Left ventricle myocardium inferior (tissue), 1 donor: ENCODE data around the gene FAM204A. TPM values are rescaled to one million over a fixed set of nuclear protein-coding genes. Genes with fewer than 3 reads are reported as not detected.

ENCODE experiments used
- DNase-seq: peaks from one replicate; pipeline ENCODE4 v3.0.0-alpha.2; 2020
- H3K27ac ChIP-seq: fragments of 200-600 bp; replicated peaks from 2 replicates; pipeline ENCODE4 v1.8.0; 2021
- H3K27me3 ChIP-seq: fragments of 200-600 bp; 2 replicates; pipeline ENCODE4 v1.8.0; 2021; ENCODE audit warnings: low read depth
- H3K36me3 ChIP-seq: fragments of 200-600 bp; 2 replicates; pipeline ENCODE4 v1.8.0; 2021
- H3K4me1 ChIP-seq: fragments of 200-600 bp; 2 replicates; pipeline ENCODE4 v1.8.0; 2021
- H3K4me3 ChIP-seq: fragments of 200-600 bp; 2 replicates; pipeline ENCODE4 v1.8.0; 2021; ENCODE audit warnings: mild to moderate bottlenecking, moderate library complexity
- H3K9me3 ChIP-seq: fragments of 200-600 bp; replicated peaks from 2 replicates; pipeline ENCODE4 v1.8.0; 2021
- CTCF ChIP-seq: fragments of 200-600 bp; IDR thresholded peaks from 2 replicates; pipeline ENCODE4 v1.8.0; 2021; ENCODE audit warnings: antibody characterized with exemption, mild to moderate bottlenecking, borderline replicate concordance
- intact Hi-C: fragments of 100-400 bp; cut with micrococcal nuclease; formaldehyde crosslinking; loops from one replicate; pipeline ENCODE4 v1.11.0; 2022
- total RNA-seq: library from RNA; stranded (reverse); fragmentation: NEBNext Ultra II Directional; extraction: Animal tissue kit (Norgen Biotek cat#: 25700); gene quantifications from one replicate; pipeline ENCODE4 v1.2.1, GENCODE V29; 2021
- donor health status: DM: no; HTN: yes; CAD: no; lungs with severe emphysema.

FAM204A gene
- total RNA-seq, 1 donor from 2014 or later: 58.9 TPM

GRCh38 chr10:118282670-118283069 lies 59.5 kb downstream of the FAM204A start:
- intact Hi-C loops: no loop called here
- Histone ChIP-seq H3K36me3 (no peaks in the 10 kb centered on the region), H3K4me1 (no peaks in the 10 kb centered on the region), H3K4me3 (no peak overlapping the region), H3K27ac (no peak overlapping the region), H3K27me3 (peaks cover 51% of the 10 kb centered on the region), H3K9me3 (peaks cover 14% of the 10 kb centered on the region)
- no peak for TF ChIP-seq CTCF
- no peak for DNase-seq

- intact Hi-C loops: no loop called here
- no peak for TF ChIP-seq CTCF
- no peaks in the 10 kb centered on the region for H3K36me3 ChIP-seq
Measured at GRCh38 chr10:118278649-118279048, 63.5 kb downstream of the FAM204A start.

GRCh38 chr10:118277871-118278270 lies 64.3 kb downstream of the FAM204A start:
- Histone ChIP-seq H3K36me3 (no peaks in the 10 kb centered on the region), H3K27ac (no peak overlapping the region), H3K4me3 (no peak overlapping the region), H3K27me3 (peaks cover 20% of the 10 kb centered on the region), H3K4me1 (peaks cover 2% of the 10 kb centered on the region), H3K9me3 (peaks cover 20% of the 10 kb centered on the region)
- intact Hi-C loops: no loop called here
- TF ChIP-seq CTCF: no peak
- DNase-seq: no peak

More at GRCh38 chr10:118278649-118279048, 63.5 kb downstream of the FAM204A start:
- Histone ChIP-seq H3K4me3 (no peak overlapping the region), H3K9me3 (peaks cover 20% of the 10 kb centered on the region), H3K4me1 (no peaks in the 10 kb centered on the region), H3K27me3 (peaks cover 23% of the 10 kb centered on the region), H3K27ac (no peak overlapping the region)
- no peak for DNase-seq

- no peak for TF ChIP-seq CTCF
- DNase-seq: no peak
- Histone ChIP-seq H3K9me3 (peaks cover 20% of the 10 kb centered on the region), H3K27ac (no peak overlapping the region), H3K27me3 (peaks cover 27% of the 10 kb centered on the region), H3K4me1 (peaks cover 10% of the 10 kb centered on the region), H3K36me3 (no peaks in the 10 kb centered on the region), H3K4me3 (no peak overlapping the region)
- intact Hi-C loops: no loop called here
Measured at GRCh38 chr10:118276727-118277126, 65.4 kb downstream of the FAM204A start.

GRCh38 chr10:118276204-118276603 lies 65.9 kb downstream of the FAM204A start:
- Histone ChIP-seq H3K27me3 (peaks cover 30% of the 10 kb centered on the region), H3K27ac (no peak overlapping the region), H3K4me3 (no peak overlapping the region), H3K4me1 (peaks cover 13% of the 10 kb centered on the region), H3K9me3 (peaks cover 20% of the 10 kb centered on the region), H3K36me3 (no peaks in the 10 kb centered on the region)
- intact Hi-C loops: no loop called here
- DNase-seq: peak; percentile 20
- no peak for TF ChIP-seq CTCF

- H3K4me3 ChIP-seq: no peak overlapping the region
- H3K4me1 ChIP-seq: peaks cover 13% of the 10 kb centered on the region
- intact Hi-C loops: no loop called here
- DNase-seq: no peak
- H3K27me3 ChIP-seq: peaks cover 54% of the 10 kb centered on the region
- H3K9me3 ChIP-seq: peaks cover 16% of the 10 kb centered on the region
- no peaks in the 10 kb centered on the region for H3K36me3 ChIP-seq
- no peak for TF ChIP-seq CTCF
- no peak overlapping the region for H3K27ac ChIP-seq
Measured at GRCh38 chr10:118273662-118274061, 68.5 kb downstream of the FAM204A start.
